Measurements from ENCODE around the gene ZSCAN5A.
"Not testable (repeated sequence)": the region's sequence is repeated elsewhere in the genome, so short reads cannot be mapped to it uniquely, and the experiment has no call there.

The ZSCAN5A gene

DNA sequence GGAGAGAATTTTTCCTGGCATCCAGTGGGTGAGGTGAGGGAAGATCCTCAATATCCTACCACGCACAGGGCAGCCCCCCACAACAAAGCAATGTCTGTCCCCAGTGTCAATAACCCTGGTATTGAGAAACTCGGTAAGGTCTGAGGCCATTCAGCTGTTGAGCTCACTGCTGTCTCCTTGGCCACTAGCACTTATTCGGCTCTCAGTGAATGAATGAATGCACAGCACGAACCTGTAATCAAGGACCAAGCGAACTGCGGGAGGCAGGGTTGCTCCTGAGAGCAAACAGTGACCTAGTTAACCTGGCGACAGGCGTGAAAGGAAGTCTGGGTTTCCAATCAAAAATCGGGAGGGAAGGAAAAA, 640 bp downstream of the ZSCAN5A start:
- DNase-seq (ENCODE audit: low read depth) = no peak

GRCh38 chr19:56312787-56313657, 1.6 kb downstream of the ZSCAN5A start:
- DNase-seq (ENCODE audit: low read depth) = no peak

- DNase-seq (ENCODE audit: low read depth) = no peak
Measured at GRCh38 chr19:56312342-56312741, 2.3 kb downstream of the ZSCAN5A start.

DNA sequence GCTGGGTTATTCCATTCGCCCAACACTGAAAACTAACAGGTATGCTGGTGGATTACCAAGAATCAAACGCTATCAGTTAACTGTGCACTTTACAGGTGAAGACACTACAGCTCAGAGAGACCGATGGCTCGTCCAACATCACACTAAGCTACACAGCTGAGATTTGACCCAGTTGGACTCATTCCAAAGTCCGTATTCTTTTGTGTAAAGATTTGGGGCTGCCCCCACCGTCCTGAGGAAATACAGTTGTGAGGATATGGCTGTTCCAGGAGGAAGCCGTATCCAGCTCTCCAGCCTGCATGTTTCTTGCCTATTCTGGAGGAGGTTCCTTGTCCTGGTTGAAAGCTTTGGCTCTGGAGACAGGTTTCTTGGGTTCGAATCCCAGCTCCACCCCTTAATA, 4.2 kb downstream of the ZSCAN5A start:
- DNase-seq (ENCODE audit: low read depth) = no peak

- DNase-seq (ENCODE audit: low read depth) = peak; percentile 35
Measured at GRCh38 chr19:56309511-56310185, 5.0 kb downstream of the ZSCAN5A start.

DNA sequence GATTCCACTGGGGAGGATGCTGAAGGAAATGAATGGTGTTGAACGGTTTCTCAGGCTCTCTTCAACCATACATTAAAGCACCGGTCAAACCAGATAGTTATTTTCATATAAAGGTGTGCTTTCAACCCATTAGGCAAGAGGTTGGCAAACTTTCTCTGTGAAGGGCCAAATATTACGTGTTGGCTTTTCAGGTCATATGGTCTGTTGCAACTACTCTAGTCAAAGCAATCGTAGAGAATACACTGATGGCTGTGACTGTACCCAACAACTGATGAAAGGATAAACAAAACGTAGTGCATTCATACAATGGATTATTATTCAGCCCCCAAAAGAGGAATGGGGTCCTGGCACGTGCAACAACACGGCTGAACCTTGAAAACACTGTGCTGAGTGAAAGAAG, 5.8 kb downstream of the ZSCAN5A start:
- DNase-seq (ENCODE audit: low read depth) = no peak

GRCh38 chr19:56307062-56307461, 7.6 kb downstream of the ZSCAN5A start:
- not testable (repeated sequence) for DNase-seq (ENCODE audit: low read depth)

GRCh38 chr19:56306016-56306415, 8.6 kb downstream of the ZSCAN5A start:
- DNase-seq (ENCODE audit: low read depth) = no peak

GRCh38 chr19:56304243-56304642, 10.4 kb downstream of the ZSCAN5A start:
- no peak for DNase-seq (ENCODE audit: low read depth)

- DNase-seq (ENCODE audit: low read depth) = no peak
Measured at GRCh38 chr19:56301886-56302620, 12.6 kb downstream of the ZSCAN5A start.

DNA sequence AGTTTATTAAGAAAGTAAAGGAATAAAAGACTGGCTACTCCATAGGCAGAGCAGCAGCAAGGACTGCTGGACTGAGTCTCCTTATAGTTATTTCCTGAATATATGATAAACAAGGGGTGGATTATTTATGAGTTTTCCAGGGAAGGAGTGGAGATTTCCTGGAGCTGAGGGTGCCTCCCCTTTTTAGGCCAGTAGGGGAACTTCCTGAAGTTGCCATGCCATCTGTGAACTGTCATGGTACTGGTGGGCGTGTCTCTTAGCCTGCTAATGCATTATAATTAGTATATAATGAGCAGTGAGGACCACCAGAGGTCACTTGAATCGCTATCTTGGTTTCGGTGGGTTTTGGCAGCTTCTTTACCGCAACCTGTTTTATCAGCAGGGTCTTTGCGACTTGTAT, 13.5 kb downstream of the ZSCAN5A start:
- DNase-seq (ENCODE audit: low read depth) = no peak

DNA sequence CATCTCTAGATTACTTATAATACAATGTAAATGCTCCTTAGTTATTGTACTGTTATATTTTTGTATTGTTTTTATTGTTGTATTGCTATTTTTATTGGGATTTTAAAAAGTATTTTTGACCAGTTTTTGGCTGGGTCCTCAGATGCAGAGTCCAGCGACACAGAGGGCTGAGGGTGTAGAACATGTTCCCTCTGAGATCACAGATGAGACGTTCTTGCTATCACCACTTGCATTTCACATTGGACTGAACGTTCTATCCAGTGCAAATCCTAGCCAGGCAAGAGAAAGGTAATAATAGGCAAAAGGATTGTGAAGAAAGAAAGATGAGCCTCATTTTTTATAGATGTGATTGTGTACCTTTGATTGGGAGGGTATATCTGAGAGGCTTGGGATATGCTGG, 15.0 kb downstream of the ZSCAN5A start:
- no peak for DNase-seq (ENCODE audit: low read depth)

DNA sequence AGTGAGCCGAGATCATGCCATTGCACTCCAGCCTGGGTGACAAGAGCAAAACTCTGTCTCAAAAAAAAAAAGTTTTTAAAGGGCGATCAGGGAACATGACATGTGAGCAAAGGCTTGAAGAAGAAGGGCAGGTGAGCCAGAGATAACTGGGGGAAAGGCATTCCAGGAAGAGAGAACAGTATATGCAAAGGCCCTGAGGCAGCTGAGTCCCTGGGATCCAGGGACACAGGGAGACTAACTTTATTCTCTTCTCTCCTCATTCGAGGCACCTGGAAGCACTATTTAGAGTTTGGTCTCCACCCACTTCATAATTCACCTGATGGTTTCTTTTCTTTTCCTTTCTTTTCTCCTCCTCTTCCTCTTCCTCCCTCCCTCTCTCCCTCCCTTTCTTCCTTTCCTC, 17.6 kb downstream of the ZSCAN5A start:
- DNase-seq (ENCODE audit: low read depth) = no peak

DNA sequence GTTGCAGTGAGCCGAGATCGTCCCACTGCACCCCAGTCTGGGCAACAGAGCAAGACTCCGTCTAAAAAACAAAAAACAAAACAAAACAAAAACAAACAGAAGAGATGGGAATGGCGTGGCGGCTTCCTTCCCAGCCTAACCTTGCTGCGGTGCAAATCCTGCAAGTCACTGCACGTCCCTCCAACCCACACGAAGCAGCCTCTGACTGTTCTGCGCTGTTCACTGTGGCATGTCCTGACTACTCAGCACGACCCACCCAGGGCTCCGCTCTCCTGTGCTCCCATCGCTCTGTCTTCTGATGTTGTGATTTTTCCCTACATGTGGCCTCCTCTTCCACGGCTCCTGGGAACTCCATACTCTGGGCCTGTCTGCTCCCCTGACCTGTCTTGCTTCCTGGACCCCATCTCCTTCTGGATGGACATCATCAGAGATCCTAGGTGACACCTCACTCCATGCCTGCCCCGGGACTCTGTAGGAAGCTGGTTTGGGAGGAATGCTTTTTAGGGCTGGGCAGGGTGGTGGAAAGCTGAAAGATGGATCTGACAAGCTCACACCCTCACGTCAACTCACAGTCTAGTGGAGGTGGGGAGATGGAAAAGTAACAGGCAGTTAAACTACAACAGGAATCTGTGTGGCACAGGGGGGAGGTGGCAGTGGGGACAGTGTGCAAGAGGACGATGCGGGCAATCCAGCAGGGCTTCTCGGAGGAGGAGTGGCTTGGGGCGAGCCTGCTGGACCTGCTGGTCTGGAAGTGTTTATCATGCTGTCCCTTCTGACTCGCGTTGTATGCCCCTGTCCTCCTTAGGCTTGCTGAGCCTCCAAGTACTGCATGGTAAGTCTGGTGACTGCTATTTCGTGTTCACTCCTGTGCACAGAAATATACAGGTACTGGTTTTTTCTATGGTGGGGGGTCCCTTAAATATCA, 18.8 kb downstream of the ZSCAN5A start:
- no peak for DNase-seq (ENCODE audit: low read depth)

DNA sequence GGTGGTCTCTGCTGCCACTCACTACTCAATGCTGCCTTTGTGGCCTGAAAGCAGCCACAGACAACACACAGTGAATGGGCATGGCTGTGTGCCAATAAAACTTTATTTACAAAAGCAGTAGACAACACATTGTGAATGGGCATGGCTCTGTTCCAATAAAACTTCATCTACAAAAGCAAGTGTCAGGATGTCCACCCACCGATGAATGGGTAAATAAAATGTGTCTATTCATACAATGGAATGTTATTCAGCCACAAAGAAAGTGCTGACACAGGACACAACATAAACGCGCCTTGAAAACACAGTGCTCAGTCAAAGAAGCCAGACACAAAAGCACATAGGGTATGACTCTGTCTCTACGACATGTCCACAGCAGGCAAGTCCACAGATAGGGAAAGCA, 20.1 kb downstream of the ZSCAN5A start:
- DNase-seq (ENCODE audit: low read depth) = no peak

DNA sequence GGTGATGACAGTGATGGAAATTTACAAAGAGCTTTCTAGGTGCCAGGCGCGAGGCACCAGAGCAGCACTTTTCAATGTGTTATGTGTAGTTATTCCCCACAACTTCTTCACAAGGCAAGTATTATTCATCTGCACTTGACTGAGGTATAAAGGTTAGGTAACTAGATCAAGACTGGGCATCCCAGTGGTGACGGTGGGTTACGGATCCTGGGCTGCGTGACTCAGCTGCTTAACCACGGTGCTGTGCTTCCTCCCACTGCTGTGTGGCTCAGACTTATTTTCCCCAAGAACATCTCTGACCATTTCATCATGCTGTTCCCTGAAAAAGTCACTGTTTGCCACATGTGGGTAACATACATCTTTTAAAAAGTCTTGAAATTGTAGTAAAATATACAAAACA, 22.8 kb downstream of the ZSCAN5A start:
- no peak for DNase-seq (ENCODE audit: low read depth)

DNA sequence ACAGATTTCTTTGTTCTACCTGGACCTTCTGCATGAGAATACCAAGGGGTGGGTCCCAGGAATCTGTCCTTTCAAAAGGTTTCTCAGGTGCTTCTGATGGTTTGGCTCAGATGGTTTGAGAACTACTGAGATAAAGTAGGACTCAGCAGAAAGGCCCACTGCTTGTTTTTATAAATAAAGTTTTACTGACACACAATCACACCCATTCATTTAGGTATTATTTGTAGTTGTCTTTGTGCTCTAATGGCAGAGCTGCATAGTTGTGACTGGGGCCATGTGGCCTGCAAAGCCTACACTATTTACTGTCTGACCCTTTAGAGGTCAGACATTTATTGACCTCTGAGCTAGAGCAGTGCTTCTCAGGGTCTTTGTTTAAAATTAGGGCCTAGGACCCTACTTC, 24.5 kb downstream of the ZSCAN5A start:
- DNase-seq (ENCODE audit: low read depth) = no peak

- DNase-seq (ENCODE audit: low read depth) = no peak
Measured at GRCh38 chr19:56284746-56285145, 29.9 kb downstream of the ZSCAN5A start.

GRCh38 chr19:56282809-56283208, 31.8 kb downstream of the ZSCAN5A start:
- DNase-seq (ENCODE audit: low read depth) = no peak

- no peak for DNase-seq (ENCODE audit: low read depth)
Measured at GRCh38 chr19:56273563-56274117, 41.0 kb downstream of the ZSCAN5A start.

DNA sequence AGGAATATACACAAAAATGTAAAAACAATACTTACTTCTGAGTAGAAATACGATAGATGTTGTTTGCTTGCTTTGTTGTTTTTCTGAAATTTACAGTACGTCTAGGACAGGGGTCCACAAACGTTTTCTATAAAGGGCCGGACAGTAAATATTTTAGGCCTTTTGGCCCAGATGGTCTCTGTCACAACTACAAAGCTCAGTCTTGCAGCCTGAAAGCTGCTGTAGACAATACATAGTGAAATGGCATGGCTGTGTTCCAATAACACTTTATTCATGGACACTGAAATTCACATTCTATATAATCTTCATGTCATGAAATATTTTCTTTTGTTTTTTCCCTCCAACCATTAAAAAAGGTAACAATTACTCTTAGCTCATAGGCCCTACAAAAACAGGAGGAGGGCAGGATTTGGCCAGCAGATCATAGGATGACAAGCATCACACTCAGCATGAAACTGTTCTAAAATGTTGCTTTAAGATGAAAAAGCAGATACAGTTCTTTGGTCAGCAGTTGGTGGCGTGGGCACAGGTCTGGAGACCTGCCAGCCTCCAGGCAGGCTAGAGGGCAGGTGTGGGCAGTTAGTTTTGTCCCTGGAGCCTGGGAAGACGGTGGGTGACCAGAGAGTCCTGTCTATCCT, 42.4 kb downstream of the ZSCAN5A start, which contains the start of gene EDDM13:
Gene EDDM13, plus strand, starts transcription at position 588 of the 638 bp plus-strand sequence. CDS start 87 bp downstream, outside the sequence.
- no peak for DNase-seq (ENCODE audit: low read depth)

Measured in activated T-cell treated with anti-CD3 and anti-CD28 coated beads for 1 hour (primary cell).